KG1 (cell line): Measurements from ENCODE around the gene PSME2.
A peak's percentile ranks its signal among the peaks of the same experiment; 100 is the strongest.

ENCODE experiments used
- DNase-seq: peaks from one replicate; lab custom pipeline; 2025; lab: John Stamatoyannopoulos, UW

PSME2 gene, protein sequence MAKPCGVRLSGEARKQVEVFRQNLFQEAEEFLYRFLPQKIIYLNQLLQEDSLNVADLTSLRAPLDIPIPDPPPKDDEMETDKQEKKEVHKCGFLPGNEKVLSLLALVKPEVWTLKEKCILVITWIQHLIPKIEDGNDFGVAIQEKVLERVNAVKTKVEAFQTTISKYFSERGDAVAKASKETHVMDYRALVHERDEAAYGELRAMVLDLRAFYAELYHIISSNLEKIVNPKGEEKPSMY

GRCh38 chr14:24146453-24146977, at the start of gene PSME2:
TSS of gene PSME2 (minus strand) at chr14:24146610. CDS start at chr14:24146581, 29 bp downstream.
- peak; percentile 79 for DNase-seq

GRCh38 chr14:24195186-24196070, 49.0 kb upstream of the PSME2 start, which contains the start of gene TM9SF1:
TSS of gene TM9SF1 (minus strand) at chr14:24195441. CDS start at chr14:24195019, 422 bp downstream.
- peak; percentile 73 for DNase-seq

GRCh38 chr14:24194873-24195185, 48.4 kb upstream of the PSME2 start:
- DNase-seq, result no peak

GRCh38 chr14:24194186-24194872, 47.9 kb upstream of the PSME2 start:
- no peak for DNase-seq

DNA sequence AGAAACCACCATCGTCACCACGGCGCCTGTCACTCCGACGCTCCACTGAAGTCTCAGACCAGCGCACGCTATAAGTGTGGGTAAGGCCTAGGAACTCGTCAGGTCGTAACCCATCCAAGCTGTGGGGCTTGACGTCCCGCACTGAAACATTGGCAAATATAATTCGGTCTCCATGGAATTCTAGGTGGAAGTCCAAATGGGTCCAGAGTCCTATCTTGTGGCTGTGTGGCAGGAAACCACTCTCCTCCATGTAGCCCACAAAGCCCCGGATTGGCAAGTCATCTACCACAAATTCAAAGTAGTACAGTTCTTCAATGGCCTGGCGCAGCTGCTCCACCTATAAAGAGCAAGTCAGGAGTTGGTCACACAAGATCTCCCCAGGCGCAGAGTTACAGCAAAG, 46.5 kb upstream of the PSME2 start:
- DNase-seq, result no peak

DNA sequence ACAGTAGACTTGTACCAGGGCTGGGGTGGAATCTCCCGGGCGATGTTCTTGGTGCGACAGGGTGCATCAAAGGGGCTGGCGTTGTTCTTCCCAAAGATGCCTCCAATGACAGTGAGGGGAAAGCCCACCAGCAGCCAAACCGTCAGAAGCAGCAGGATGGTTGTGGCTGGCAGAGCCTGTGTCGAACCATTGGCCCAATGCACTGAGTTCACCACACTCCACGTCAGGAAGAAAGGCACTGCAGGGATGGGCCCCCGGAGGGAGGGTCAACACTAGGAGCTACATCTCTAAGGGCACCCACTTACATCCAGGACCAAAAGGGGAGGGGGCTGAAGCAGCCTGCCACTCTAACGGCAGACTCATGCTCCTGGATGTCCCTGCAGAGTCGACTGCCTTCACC, 44.0 kb upstream of the PSME2 start:
- no peak for DNase-seq

DNA sequence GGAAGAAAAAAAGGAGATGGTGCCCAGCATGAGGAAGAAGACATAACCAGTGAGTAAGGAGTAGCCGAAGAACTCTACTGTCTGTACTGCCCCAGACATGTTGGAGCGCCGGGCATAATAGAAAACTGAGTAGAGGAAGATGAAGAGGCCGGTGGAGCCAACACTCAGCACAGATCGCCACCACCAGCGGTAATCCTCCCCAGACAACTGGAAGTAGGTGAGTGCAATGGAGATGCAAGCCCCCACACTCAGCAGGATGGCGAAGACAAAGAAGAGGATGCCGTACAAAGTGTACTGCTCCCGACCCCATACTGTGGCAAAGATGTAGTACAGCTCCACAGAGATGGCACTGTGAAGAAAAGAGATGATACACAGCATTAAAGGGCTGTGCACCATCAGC, 43.0 kb upstream of the PSME2 start:
- no peak for DNase-seq

DNA sequence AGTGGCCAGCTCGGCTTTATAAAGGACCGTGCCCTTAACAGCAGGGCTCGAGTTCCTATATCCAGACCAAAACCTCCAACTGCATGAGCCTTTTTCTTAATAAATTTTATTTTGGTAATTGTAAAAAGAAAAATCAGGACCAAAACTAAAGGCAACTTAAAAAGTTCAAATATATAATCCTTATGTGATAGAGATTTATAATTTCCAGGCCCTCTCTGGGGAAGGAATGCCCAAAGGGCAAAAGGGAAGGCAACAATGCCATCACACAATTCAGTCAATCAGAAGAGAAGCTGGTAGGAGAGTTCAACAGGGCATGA, 42.6 kb upstream of the PSME2 start:
- DNase-seq, result no peak

GRCh38 chr14:24188251-24189058, 42.0 kb upstream of the PSME2 start, which contains the start of gene IPO4:
TSS of gene IPO4 (minus strand) at chr14:24188816. CDS start at chr14:24188787, 29 bp downstream.
- peak; percentile 92 for DNase-seq

DNA sequence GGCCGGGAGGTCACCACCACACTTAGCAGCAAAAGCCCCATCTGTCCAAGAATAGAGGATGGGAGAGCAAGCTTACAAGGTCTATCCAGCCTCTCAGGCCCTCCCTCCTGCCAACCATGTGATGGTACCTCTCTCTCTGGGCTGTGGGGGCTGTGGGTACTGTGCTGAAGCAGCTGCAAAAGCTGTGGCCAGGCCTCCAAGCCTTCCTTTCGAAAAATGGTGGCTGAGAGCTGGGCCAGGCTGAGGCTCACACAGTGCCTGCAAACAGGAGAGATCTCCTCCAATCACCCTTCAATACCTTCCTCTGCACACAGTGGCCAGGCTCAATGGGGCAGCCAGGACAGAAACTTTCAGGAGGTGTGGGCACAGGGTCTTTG, 41.1 kb upstream of the PSME2 start:
- no peak for DNase-seq

- no peak for DNase-seq
Measured at GRCh38 chr14:24186831-24187538, 40.6 kb upstream of the PSME2 start.

DNA sequence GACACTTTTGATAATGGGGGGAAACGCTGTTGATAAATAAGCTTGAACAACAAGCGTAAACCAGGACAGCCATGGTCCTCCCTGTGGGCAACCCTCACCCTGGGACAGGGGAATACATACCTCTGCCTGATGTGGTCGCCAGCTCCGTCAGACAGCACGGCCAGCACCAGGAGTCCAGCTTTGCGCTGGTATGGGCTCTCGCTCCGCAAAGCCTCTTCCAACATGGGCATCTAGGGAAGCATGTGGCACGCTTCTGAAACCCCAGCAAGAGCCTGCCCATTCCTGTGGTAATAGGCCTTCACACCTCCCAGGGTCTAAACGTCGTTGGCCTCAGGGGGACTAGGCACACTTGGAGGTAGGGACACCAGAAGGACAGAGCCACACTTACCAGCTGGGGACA, 39.3 kb upstream of the PSME2 start:
- no peak for DNase-seq

DNA sequence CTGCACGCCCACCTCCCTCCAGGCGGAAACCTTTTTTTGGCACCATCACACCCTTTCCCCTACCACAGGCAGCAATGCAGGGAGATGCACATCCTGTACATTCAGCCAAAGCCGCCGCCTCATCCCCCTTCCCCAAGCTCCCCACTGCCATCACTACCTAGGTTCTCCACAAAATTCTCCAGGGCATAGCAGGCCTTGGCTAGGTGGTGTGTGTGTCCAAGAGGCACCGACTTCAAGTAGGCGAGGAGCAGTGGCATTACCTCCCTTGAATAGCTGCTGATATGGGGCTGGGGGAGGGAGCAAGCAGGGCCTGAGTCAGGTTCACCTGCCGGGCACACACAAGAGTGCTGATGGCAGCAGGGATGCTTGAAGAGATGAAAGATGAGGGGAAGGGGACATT, 38.6 kb upstream of the PSME2 start:
- DNase-seq, result no peak

DNA sequence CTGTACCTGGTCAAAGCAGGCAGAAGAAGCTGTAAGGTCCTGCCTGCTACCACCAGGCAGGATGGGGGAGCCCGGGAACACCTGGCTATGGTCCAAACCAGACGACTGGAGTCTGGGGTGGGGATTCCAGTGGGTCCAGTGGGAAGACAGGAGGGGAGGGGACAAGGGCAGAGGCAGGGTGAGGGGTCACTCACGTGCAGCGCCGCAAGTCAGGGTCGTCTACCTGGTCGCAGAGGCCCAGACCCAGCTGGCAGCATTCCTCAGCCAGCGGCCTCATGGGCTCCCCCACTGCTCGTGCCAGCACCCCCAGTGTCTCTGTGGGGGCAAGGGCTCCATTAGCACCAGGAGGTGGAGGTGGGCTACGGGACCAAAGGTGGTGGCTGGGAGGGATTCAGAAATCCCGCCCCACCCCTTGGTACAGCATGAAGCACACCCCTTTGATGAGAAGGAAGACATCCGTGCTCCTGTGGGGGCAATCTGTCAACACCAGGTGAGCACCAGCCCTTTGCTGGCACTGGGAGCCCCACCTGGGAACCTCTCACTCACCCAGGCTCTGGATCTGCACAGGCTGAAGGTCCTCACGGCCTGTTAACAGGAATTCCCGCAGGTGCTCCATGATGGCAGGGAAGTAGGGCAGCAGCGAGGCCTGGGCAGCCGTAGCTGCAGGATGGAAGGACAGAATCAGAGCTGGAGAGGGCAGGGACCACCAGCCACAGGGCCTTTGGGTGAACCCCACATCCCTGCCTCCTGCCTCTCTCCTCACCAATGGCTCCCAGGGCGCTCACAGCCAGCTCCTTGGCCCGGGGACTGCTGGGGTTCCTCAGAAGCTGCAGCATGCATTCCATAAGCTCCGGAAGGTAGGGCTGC, 37.9 kb upstream of the PSME2 start:
- DNase-seq, result no peak

DNA sequence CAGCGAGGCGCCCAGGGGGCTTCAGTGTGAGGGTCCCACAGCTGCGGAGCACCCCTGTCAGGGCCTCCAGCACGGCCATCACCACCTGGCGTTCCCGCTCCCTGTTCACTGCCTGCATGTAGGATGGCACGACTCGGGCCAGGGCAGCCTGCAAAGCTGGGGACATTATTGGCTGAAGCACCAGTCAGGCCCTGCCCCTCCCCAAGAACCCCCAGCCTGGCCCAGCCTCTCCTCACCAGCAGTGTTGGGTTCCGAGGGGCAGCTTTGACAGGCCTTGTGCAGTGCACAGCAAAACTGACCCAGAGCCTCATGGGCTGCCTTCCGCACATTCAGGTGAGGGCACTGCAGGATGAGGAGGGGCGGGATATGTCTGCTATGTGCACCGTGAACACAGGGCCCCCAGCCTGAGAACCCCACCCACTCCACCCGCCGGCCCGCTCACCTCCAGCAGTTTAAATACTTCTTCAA, 36.6 kb upstream of the PSME2 start:
- no peak for DNase-seq

DNA sequence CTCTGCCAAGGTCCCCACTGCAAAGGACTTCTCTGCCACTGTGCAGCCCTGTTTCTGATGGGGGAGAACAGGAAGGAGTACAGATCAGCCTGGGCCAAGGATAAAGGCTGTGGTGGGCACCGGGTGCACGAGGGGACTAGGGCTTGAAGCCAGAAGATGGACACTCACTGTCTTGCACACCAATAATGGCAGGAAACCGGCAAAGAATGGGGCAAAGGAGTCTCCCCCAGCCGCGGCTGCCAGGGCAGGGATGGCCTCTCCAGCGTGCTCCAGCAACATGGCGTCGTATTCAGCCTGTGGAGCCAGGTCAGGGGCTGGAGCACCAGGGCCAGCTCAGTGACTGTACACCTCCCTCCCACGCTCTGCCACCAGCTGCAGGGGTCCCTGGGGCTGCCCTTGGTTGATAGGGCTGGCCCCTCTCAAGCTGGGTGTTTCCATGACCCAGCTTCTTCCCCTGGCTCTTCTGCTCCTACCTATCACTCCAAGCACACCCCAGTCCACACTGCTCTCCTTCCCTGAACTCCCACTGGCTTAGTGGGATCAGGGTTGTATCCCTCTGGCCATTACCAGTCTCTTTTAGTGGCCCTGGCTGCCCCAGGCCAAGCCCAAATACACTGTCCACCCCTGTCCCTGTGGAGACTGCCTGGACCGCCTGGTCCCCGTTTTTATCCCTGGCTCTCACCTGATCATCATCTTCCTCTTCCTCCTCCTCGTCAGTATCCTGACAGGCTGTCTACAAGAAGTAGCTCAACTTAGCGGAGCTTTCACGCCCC, 35.9 kb upstream of the PSME2 start:
- no peak for DNase-seq

GRCh38 chr14:24181371-24182077, 35.1 kb upstream of the PSME2 start:
- DNase-seq, result no peak

DNA sequence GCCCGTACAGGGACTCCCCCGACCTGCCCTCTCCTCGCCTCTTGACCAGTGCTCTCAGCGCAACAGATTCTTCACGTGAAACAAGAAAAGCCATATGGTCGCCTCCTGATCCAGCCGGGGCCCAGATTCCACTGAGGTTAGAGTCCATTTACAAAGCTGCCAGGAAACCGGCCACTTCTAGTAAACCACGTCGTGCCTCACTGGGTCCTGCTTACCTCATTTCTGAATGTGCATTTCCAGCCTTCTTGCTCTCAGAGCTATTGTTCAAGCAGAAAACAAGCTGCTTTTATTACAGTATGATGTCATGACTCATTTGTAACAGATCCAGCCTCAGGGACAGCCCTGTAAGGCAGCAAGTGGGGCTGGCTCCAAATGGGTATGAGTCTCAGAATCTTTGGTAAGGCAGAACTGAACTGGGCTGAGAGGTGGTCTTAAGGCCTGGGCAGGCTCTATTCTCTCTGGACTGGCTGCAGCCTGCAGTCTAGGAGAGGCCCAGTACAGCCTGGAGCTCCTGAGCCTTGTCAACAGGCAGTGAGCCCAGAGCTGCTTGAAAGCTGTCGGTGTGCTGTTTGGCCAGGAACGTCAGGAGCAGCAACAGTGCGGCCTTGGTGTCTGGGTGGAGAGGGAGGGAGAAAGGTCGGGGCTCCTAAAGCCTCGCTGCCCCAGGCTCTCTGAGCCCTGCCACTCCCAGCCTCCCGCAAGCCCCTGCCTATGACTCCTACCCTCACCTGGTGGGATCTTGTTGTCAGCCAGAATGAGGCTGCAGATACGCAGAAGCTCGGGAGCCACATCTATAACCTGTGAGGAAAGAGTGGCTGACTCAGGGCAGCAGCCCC, 33.8 kb upstream of the PSME2 start:
- no peak for DNase-seq
